HEK293 (cell line): ENCODE results near the gene CBY1.

ENCODE experiments used
- CTCF ChIP-seq: fragments of 450-650 bp; formaldehyde crosslinking; IDR thresholded peaks from 2 replicates; pipeline ENCODE4 v1.5.1; 2016; ENCODE audit warnings: missing biosample characterization, missing genetic modification characterization
- TRIM28 ChIP-seq: IDR thresholded peaks from 2 replicates; pipeline ENCODE4 v1.6.1; 2011; ENCODE audit warnings: low read length, control low read depth, borderline replicate concordance
- TSHZ1 ChIP-seq: fragments of 450-650 bp; formaldehyde crosslinking; IDR thresholded peaks from 2 replicates; pipeline ENCODE4 v1.5.1; 2016; ENCODE audit warnings: missing biosample characterization, missing genetic modification characterization, borderline replicate concordance
- ZBTB49 ChIP-seq: fragments of 450-650 bp; formaldehyde crosslinking; IDR thresholded peaks from 2 replicates; pipeline ENCODE4 v1.5.1; 2016; ENCODE audit warnings: missing biosample characterization, missing genetic modification characterization, low read depth
- ZNF214 ChIP-seq: fragments of 450-650 bp; formaldehyde crosslinking; IDR thresholded peaks from 2 replicates; pipeline ENCODE4 v1.5.1; 2017; ENCODE audit warnings: missing biosample characterization, mild to moderate bottlenecking, missing genetic modification characterization, borderline replicate concordance
- ZNF341 ChIP-seq: fragments of 450-650 bp; formaldehyde crosslinking; IDR thresholded peaks from 2 replicates; pipeline ENCODE4; 2016; ENCODE audit warnings: low read depth, missing biosample characterization, missing genetic modification characterization
- ZNF433 ChIP-seq: fragments of 450-650 bp; formaldehyde crosslinking; IDR thresholded peaks from 2 replicates; pipeline ENCODE4 v1.5.1; 2016; ENCODE audit warnings: missing biosample characterization, missing genetic modification characterization, low read depth
- ZNF473 ChIP-seq: fragments of 450-650 bp; formaldehyde crosslinking; IDR thresholded peaks from 2 replicates; pipeline ENCODE4 v1.5.1; 2017; ENCODE audit warnings: missing biosample characterization, missing genetic modification characterization
- ZNF549 ChIP-seq: fragments of 450-650 bp; IDR thresholded peaks from 2 replicates; pipeline ENCODE4 v1.5.1; 2018; ENCODE audit warnings: missing biosample characterization, missing genetic modification characterization, mild to moderate bottlenecking, inconsistent platforms, moderate library complexity
- ZNF560 ChIP-seq: fragments of 450-650 bp; formaldehyde crosslinking; IDR thresholded peaks from 2 replicates; pipeline ENCODE4 v1.5.1; 2017; ENCODE audit warnings: missing biosample characterization, missing genetic modification characterization, borderline replicate concordance
- ZNF561 ChIP-seq: fragments of 450-650 bp; IDR thresholded peaks from 2 replicates; pipeline ENCODE4 v1.5.1; 2018; ENCODE audit warnings: missing biosample characterization, missing genetic modification characterization, borderline replicate concordance
- ZNF670 ChIP-seq: fragments of 450-650 bp; formaldehyde crosslinking; IDR thresholded peaks from 2 replicates; pipeline ENCODE4 v1.5.1; 2016; ENCODE audit warnings: missing biosample characterization, missing genetic modification characterization, low read depth
- ZNF792 ChIP-seq: fragments of 450-650 bp; formaldehyde crosslinking; IDR thresholded peaks from 2 replicates; pipeline ENCODE4 v1.5.1; 2016; ENCODE audit warnings: missing biosample characterization, missing genetic modification characterization

- TF ChIP-seq CTCF (tag by site-specific recombination) (no peak), ZNF549 (tag by site-specific recombination) (no peak), ZBTB49 (tag by site-specific recombination) (no peak), TSHZ1 (no peak), ZNF473 (no peak), ZNF341 (no peak), ZNF792 (no peak), ZNF560 (tag by site-specific recombination) (no peak), ZNF214 (tag by site-specific recombination) (no peak), ZNF561 (tag by site-specific recombination) (no peak), TRIM28 (no peak), ZNF670 (tag by site-specific recombination) (no peak), ZNF433 (tag by site-specific recombination) (no peak)
Measured at GRCh38 chr22:38698407-38699094, 42.1 kb downstream of the CBY1 start.
